Urothelium cell line (cell line): ENCODE results near the gene RBM15.

Experiments used
- DNase-seq: peaks from one replicate; pipeline ENCODE4 v3.0.0; 2011; ENCODE audit warnings: low spot score, mixed read lengths
- FAIRE-seq: peaks from 2 replicates; lab custom pipeline; 2011; peaks lifted over from hg19 to GRCh38; lab: Jason Lieb, UNC

The RBM15 gene

GRCh38 chr1:110338886-110339406, at the start of gene RBM15:
TSS of gene RBM15 (plus strand) at chr1:110339377. CDS start at chr1:110339406, 29 bp downstream.
- peak; percentile 96 for FAIRE-seq
- DNase-seq = peak; percentile 99

DNA sequence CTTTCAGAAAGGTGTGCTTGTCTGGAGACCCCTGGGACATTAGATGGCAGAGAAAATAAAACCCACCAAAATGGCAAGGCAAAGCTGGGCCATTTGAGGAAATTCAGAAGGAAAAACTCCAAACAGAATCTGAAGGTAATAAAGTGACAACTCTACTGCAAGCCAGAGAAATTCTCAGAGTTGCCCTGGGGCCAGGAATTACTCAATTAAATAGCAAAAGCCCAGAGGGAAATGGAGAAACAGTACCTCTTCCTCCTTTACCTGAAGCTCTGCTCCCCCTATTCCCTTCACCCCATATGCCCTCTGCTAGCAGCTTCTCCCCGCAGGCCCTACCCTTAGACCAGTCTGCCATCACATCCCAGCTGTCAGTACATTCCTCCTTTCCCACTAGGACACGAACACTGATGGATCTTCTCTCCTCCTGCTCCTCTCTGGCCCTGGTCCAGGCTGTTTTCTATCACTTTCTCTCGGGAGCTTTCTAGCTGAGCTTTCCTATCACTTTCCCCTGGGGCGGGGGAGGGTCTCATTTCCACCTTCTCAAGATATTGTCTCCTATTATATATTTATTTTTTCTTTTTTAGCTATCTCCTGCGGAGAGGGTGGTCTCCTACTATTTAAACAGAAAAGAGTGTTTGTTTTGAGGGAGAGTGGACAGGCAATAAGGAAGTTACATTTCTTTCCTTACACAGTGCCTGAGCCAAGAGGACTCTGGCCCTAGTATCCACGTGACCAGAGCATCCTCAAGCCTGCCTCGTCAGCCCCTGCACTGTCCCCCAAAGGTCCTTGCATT, 47.7 kb upstream of the RBM15 start:
- no peak for FAIRE-seq
- no peak for DNase-seq

DNA sequence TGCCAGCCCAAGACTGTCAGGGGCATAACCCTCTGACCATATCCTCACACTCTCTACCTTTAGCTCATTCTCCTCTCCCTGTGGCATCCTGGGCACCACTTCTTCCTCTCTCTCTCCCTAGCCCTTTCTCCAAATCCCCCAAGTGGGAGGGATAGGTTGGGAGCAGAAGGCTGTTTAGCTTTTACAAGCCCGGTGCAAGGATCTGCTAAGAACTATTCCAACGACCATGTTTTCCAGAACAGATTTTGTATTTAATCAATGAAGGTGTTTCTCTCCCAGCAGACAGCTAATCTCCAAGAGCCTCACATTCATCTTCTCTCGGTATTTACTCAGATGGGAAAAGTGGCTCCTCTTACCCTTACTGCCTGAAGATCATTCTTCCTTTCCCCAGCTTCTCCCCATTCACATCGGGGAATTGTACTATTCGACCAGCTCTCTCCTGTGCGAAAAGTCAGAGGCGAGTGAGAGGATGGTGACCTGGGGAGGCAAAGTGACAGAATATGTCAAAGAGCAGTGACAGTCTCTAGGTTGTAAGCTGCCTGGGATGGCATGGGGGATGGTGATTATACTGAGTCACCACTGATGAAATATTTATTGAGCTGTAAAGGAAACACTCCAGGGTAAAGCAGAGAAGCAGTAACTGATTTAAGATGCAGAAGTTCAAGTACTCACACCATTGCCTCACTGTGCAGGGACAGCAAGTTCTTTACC, 47.0 kb upstream of the RBM15 start:
- DNase-seq (peak; percentile 32), FAIRE-seq (no peak)

GRCh38 chr1:110293601-110294104, 45.5 kb upstream of the RBM15 start:
- no peak for DNase-seq
- no peak for FAIRE-seq

DNA sequence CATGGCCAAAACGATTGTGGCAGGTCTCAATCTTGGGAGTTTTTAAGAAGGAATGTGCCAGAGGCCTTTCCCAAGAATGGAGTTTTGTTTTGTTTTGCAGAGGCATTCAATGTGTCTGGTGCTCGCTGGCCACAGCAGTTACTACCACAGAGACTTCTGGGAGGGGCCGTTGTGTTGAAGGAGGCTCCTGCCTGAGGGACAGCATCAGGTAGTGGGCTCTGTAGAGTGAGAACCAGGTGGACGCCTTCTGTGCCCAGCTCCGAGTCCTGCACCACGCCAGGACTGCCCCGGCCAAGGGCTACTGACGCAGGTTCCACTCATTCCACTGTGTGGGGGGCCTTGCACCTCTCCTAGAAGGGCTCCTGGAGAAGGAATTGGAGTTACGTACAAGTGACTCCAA, 44.9 kb upstream of the RBM15 start:
- FAIRE-seq = no peak
- no peak for DNase-seq

GRCh38 chr1:110298991-110299390, 40.2 kb upstream of the RBM15 start:
- no peak for FAIRE-seq

GRCh38 chr1:110300412-110301085, 38.6 kb upstream of the RBM15 start:
- FAIRE-seq (no peak), DNase-seq (no peak)

More at GRCh38 chr1:110298991-110299390, 40.2 kb upstream of the RBM15 start:
- no peak for DNase-seq

DNA sequence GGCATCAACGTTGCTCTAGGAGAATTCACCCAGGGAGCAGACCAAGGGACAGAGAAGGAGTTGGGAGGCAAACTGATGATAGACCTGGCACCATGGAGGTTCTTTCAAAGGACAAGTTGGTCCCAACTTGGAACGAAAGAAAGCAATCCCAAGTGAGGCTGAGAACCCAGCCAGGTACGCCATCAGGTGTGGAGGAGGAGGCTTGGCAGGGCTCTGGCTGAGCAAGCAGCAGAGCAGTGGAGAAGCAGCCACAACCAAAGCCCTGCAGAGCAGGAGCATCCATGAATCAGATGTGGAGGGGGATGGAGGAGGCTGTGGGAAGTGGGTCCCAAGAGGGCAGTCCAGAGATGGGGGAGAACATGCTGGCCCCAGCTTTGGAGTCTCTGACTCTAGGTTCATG, 36.3 kb upstream of the RBM15 start:
- no peak for FAIRE-seq
- DNase-seq = no peak

DNA sequence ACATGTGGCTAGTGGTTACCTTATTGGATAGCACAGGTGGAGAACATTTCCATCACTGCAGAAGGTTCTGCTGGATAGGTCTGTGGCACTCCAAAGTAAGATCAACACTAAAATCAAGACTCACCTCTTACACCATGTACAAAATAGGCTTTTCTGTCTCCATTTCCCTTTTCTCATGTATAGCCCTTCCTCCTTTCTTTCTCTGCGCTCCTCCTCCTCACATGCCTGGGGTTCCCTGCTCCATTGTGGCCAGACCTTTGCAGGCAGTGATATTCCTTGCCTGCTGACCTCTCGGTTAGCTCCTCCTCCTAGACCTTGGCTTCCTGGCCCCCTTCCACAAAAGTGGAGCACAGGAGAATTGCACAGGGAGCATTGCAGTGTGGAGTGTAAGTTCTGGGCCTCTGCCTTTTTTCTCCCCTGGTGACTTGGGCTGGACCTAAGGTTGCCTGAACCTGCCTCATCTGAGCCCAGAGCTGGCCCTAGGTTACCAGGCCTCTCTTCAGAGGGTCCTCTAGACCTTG, 33.2 kb upstream of the RBM15 start:
- DNase-seq (no peak), FAIRE-seq (no peak)

DNA sequence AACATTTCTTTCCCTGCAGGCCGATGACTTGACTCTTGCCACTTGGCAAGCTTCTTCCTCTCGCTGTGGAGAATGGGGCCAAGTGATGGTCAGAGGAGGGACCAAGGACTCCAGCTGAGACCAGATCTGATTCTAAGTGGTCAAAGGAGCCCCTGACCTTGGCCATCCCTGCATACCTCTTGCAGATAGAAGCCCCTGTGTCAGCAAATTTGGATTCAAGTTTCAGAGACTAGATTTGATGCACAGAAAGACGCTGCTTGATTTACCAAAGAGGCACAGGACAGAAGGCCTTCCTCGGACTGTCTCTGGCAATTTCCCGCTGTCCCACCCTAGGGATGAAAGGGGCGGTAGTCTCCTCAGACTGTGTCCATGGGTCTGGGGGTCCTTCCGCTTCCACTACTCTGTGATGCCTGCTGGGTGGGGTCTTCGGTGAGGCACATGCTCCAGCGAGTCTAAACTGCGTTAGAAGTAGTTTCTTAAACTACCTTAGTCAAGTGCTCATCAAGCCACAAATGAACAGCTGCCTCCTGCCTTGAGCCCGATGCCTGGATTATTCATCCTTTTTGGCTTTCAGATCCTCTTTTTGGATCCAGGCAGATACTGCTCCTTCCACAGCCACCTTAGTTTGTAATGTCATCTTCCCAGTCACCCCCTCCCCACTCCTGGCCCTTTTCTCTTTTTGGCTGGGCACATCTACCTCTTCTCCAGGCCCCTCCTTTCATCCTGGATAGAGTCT, 31.8 kb upstream of the RBM15 start:
- no peak for DNase-seq
- FAIRE-seq = no peak

DNA sequence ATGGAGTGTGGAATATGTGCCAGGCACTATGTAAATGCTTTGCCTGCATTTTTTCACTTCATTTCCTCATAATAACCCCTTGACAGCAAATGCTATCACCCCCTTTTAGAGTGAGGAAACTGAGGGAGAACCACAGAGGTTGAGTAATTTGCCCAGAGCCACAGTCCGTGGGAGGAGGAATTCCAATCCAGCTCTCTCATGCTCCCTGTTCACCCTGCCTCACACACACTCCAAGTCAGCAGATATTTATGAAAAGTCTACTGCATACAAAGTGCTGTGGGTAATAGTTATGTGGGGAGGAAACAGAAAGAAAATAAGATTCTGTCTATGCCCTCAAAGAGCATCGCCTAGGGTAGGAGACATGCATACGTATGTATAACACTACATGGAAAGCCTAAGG, 30.9 kb upstream of the RBM15 start:
- FAIRE-seq (no peak), DNase-seq (no peak)

GRCh38 chr1:110309139-110309538, 30.0 kb upstream of the RBM15 start:
- DNase-seq = no peak
- FAIRE-seq = no peak

GRCh38 chr1:110309767-110310166, 29.4 kb upstream of the RBM15 start:
- FAIRE-seq = no peak

GRCh38 chr1:110310300-110310699, 28.9 kb upstream of the RBM15 start:
- no peak for FAIRE-seq
- no peak for DNase-seq

More at GRCh38 chr1:110309767-110310166, 29.4 kb upstream of the RBM15 start:
- no peak for DNase-seq

- FAIRE-seq (peak; percentile 92), DNase-seq (peak; percentile 84)
Measured at GRCh38 chr1:110312188-110313121, 26.7 kb upstream of the RBM15 start.

DNA sequence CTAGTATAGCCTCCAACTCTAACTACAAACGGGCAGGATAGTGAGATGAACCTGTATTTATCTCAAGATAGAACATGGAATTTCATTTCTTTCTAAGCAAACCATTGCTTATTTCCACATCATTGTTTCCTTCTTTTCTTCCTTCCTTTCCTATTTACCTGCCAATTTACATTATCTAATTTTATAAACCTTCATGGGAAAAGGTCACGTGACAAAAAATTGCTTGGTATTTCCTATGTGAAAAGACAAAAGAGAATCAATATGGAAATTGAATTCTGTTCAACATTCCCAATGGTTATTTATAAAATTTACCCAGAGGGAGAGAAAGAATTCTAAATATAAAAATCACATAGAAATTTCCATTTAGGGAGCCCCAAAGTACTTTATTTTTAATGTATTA, 22.4 kb upstream of the RBM15 start:
- no peak for FAIRE-seq
- DNase-seq = no peak

DNA sequence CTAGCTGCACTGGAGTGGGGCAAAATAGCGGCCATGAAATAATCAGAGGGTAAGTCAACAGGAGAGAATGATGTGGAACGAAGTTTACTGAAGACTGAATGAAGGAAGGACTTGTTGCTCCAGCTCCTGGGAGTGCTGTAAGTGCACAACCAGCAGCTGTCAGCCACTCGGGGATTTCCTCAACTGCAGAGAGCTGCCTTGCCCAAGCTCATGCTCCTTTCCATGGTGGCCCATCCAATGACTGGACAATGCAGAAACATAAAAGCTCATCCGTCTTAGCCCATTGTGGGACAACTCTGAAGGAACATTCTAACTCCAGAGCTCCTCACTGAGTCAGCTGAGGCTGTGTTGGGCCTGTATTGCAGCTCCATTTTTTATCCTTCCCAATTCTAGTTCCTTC, 21.1 kb upstream of the RBM15 start:
- no peak for DNase-seq
- FAIRE-seq = no peak

- no peak for DNase-seq
- no peak for FAIRE-seq
Measured at GRCh38 chr1:110319332-110320167, 19.6 kb upstream of the RBM15 start.
